Measurements from ENCODE around the gene DTX4.

GRCh38 chr11:59207988-59208451, 36.1 kb downstream of the DTX4 start:
- TF ChIP-seq CTCF (tag by site-specific recombination; IDR thresholded peaks at IDR 0.05) (peak; percentile 43; the same call in 1 of the 2 replicates), SALL2 (tag by site-specific recombination; IDR thresholded peaks at IDR 0.05; ENCODE audit: borderline replicate concordance) (no peak)

All from HEK293 (cell line).